Measurements from ENCODE around the gene PFKP. TPM values are rescaled to one million over a fixed set of nuclear protein-coding genes. Genes with fewer than 3 reads are reported as not detected.

The PFKP gene
- total RNA-seq, 1 experiment from 2014 or later, result 140 TPM

DNA sequence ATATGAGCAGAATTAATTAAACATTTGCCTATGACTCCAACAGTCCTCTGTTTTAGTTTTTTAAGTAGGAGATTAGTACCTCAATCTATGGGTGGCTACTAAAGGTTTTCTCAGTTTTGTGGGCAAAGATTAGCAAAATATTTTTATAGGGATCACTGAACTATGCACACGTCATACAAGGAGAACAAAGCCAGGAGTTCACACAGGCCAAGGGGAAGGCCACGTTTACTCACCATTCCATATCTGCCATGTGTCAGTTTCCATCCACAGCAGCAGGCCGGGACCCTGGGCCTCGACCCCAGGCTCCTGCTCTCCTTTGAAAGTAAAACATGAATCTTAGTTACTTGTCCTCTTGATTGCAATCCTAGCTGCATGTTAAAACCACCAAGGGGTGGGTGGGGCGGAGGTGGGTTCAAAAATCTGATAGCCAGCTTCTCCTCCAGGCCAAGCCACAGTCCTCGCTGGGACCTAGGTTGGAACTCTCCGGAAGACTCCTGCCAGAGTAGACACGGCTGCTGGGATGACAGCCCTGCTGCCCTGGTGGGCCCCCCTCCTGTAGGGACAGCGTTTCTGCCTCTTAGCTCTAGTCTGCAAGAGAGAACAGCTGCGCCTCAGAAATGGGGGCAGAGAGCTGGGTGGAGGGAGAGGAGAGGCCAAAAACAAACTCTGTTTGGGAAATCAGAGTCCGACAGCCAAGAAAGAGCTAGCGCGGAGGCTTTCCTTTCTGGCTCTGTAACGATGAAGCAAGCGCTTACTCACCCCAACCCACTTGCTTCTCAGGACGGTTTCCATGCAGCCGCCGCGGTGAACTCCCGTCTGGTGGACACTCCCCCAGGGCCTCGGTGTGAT lies 69.6 kb downstream of the PFKP start:
- no peak overlapping the region for H3K4me3 ChIP-seq (ENCODE audit: low read length)
- no peaks in the 10 kb centered on the region for H3K9me3 ChIP-seq (ENCODE audit: low read length)
- intact Hi-C loops (cut with micrococcal nuclease), result no loop called here
- H3F3A ChIP-seq (ENCODE audit: low read length, unreplicated experiment), result no peaks in the 10 kb centered on the region
- TF ChIP-seq EZH2 (IDR thresholded peaks at IDR 0.05; ENCODE audit: low read length, unreplicated experiment) (no peak), EZH2phosphoT487 (IDR thresholded peaks at IDR 0.05; ENCODE audit: borderline replicate concordance, low read length) (no peak)
- TF ChIP-seq, protein P1, sequence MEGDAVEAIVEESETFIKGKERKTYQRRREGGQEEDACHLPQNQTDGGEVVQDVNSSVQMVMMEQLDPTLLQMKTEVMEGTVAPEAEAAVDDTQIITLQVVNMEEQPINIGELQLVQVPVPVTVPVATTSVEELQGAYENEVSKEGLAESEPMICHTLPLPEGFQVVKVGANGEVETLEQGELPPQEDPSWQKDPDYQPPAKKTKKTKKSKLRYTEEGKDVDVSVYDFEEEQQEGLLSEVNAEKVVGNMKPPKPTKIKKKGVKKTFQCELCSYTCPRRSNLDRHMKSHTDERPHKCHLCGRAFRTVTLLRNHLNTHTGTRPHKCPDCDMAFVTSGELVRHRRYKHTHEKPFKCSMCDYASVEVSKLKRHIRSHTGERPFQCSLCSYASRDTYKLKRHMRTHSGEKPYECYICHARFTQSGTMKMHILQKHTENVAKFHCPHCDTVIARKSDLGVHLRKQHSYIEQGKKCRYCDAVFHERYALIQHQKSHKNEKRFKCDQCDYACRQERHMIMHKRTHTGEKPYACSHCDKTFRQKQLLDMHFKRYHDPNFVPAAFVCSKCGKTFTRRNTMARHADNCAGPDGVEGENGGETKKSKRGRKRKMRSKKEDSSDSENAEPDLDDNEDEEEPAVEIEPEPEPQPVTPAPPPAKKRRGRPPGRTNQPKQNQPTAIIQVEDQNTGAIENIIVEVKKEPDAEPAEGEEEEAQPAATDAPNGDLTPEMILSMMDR (conservative IDR thresholded peaks at IDR 0.05; ENCODE audit: low read depth, low read length), result no peak
- H3K4me2 ChIP-seq (ENCODE audit: low read length), result no peak overlapping the region
- ChIA-PET CTCF (no interaction called here), POLR2A (ENCODE audit: unreplicated experiment) (no interaction called here)
- DNase-seq (no peak), ATAC-seq (no peak)
- no peaks in the 10 kb centered on the region for H3K9me2 ChIP-seq (replicated peaks; ENCODE audit: low read length)
- H3K27me3 ChIP-seq (ENCODE audit: low read length), result no peaks in the 10 kb centered on the region
- H4K20me1 ChIP-seq (ENCODE audit: low read length), result no peaks in the 10 kb centered on the region
- H3K9ac ChIP-seq (ENCODE audit: low read length), result no peak overlapping the region
- BruUV-seq (replicated peaks), result no TSS peak
- no peaks in the 10 kb centered on the region for H3K79me2 ChIP-seq (ENCODE audit: low read length)
- no peaks in the 10 kb centered on the region for H3K4me1 ChIP-seq (ENCODE audit: insufficient read depth, low read length)
- no peak overlapping the region for H2AFZ ChIP-seq (ENCODE audit: low read length)
- peaks cover 28% of the 10 kb centered on the region for H3K36me3 ChIP-seq (ENCODE audit: low read depth, low read length)
- H3K27ac ChIP-seq (ENCODE audit: low read length), result no peak overlapping the region

DNA sequence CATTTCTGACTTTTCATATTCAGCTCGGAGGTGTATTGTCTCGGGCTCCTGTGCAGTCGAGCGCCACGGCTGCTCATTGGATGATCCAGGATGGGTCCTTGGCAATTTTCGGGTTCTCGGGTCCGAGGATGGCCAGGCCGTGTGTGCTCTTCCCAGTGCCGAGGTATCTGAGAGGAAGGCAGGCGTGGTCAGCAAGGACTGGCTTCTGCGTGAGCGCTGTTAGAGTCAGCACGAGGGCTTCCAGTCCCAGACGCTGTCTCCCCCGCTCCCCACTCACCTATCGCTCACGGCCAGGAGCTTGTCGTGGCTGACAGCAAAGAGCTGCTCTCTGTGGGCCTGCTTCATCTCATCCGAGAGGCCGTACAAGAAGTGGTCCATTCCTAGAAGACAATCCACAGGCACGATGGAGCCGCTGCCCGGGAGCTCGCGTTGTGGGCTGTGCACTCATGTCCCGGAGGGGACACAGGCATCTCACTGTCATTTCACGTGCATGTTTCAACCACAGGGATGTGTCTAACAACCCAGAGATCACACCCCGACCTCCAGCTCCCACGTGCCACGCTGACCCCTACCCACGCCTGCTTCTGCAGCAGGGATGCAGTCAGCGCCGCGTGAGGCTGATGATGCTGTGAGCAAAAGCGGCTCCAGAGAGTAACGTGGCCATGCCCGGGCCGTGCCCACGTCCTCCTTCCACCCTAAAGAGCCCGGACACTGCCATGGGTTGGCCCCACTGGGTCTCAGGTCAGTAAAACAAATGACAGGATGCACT lies 70.8 kb downstream of the PFKP start:
- H3K27me3 ChIP-seq (ENCODE audit: low read length), result no peaks in the 10 kb centered on the region
- H4K20me1 ChIP-seq (ENCODE audit: low read length), result no peaks in the 10 kb centered on the region
- ChIA-PET POLR2A (ENCODE audit: unreplicated experiment) (no interaction called here), CTCF (no interaction called here)
- H3K27ac ChIP-seq (ENCODE audit: low read length), result no peak overlapping the region
- H3K9me3 ChIP-seq (ENCODE audit: low read length), result no peaks in the 10 kb centered on the region
- BruUV-seq (replicated peaks), result no TSS peak
- H3K4me3 ChIP-seq (ENCODE audit: low read length), result no peak overlapping the region
- no peak overlapping the region for H2AFZ ChIP-seq (ENCODE audit: low read length)
- TF ChIP-seq EZH2phosphoT487 (IDR thresholded peaks at IDR 0.05; ENCODE audit: borderline replicate concordance, low read length), result no peak
- TF ChIP-seq, protein P1 (conservative IDR thresholded peaks at IDR 0.05; ENCODE audit: low read depth, low read length), result no peak
- TF ChIP-seq EZH2 (IDR thresholded peaks at IDR 0.05; ENCODE audit: low read length, unreplicated experiment), result no peak
- no peaks in the 10 kb centered on the region for H3F3A ChIP-seq (ENCODE audit: low read length, unreplicated experiment)
- H3K4me2 ChIP-seq (ENCODE audit: low read length), result no peak overlapping the region
- intact Hi-C loops (cut with micrococcal nuclease), result no loop called here
- ATAC-seq, result no peak
- no peak overlapping the region for H3K9ac ChIP-seq (ENCODE audit: low read length)
- no peaks in the 10 kb centered on the region for H3K4me1 ChIP-seq (ENCODE audit: insufficient read depth, low read length)
- H3K36me3 ChIP-seq (ENCODE audit: low read depth, low read length), result peaks cover 28% of the 10 kb centered on the region
- no peaks in the 10 kb centered on the region for H3K9me2 ChIP-seq (replicated peaks; ENCODE audit: low read length)
- no peak for DNase-seq
- no peaks in the 10 kb centered on the region for H3K79me2 ChIP-seq (ENCODE audit: low read length)
